Esophagus muscularis mucosa (tissue), 3 donors: ENCODE data around the gene FAP.

Source experiments
- POLR2A ChIP-seq: fragments of 450-650 bp; IDR thresholded peaks from one replicate; pipeline ENCODE4 v1.6.1; 2017; ENCODE audit warnings: antibody characterized with exemption, moderate library complexity, mild to moderate bottlenecking, low read depth
- TF ChIP-seq, protein P1 (sequence below), 3 experiments: fragments of 200-600 bp in 2 of 3; fragments of 450-650 bp in 1 of 3; sonication (generic) in 2 of 3; IDR thresholded peaks; one replicate each; pipeline ENCODE4 v1.5.1; 2017 to 2019; ENCODE audit warnings: antibody characterized with exemption in 3 of 3, mild to moderate bottlenecking in 2 of 3, moderate library complexity in 1 of 3

DNA sequence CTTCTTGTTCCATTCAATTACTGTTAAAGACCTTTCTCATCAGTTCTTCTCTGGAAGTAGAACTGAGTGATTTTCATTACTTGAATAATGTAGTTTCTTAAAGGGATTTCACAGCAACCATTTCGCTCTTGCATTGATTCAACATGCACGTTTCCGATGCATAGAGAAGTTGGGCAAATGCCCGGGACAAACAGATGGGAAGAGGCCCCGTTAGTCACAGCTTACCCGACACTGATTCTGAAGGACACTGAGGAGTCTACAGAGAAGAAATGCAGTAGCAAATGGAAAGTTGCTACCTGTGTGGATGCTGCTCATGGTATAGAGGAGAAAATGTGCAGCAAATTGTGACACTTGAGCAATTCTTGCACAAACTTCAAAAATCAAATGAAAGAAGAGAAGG is 58.9 kb downstream of the FAP start:
- TF ChIP-seq, protein P1, sequence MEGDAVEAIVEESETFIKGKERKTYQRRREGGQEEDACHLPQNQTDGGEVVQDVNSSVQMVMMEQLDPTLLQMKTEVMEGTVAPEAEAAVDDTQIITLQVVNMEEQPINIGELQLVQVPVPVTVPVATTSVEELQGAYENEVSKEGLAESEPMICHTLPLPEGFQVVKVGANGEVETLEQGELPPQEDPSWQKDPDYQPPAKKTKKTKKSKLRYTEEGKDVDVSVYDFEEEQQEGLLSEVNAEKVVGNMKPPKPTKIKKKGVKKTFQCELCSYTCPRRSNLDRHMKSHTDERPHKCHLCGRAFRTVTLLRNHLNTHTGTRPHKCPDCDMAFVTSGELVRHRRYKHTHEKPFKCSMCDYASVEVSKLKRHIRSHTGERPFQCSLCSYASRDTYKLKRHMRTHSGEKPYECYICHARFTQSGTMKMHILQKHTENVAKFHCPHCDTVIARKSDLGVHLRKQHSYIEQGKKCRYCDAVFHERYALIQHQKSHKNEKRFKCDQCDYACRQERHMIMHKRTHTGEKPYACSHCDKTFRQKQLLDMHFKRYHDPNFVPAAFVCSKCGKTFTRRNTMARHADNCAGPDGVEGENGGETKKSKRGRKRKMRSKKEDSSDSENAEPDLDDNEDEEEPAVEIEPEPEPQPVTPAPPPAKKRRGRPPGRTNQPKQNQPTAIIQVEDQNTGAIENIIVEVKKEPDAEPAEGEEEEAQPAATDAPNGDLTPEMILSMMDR (IDR thresholded peaks at IDR 0.05), result no peak
- no peak for TF ChIP-seq POLR2A
